Neural cell (in vitro differentiated cells): ENCODE data around the gene GFER. TPM values are rescaled to one million over a fixed set of nuclear protein-coding genes. Genes with fewer than 3 reads are reported as not detected.

ENCODE experiments used
- H2AFZ ChIP-seq: fragments of 200-600, 300-800 bp; sonication (generic), shearing (Covaris generic); 2 replicates; pipeline ENCODE4 v1.6.0; 2014; ENCODE audit warnings: low read depth, mild to moderate bottlenecking, antibody characterized with exemption, low read length, moderate library complexity
- H3F3A ChIP-seq: fragments of 200-600 bp; shearing (Covaris generic); 2 replicates; pipeline ENCODE4 v1.6.1; 2016; ENCODE audit warnings: mild to moderate bottlenecking, moderate library complexity, mixed read lengths, antibody characterized with exemption, low read length; ENCODE audit not compliant: insufficient read depth, poor library complexity, severe bottlenecking
- H3K27ac ChIP-seq: fragments of 200-600, 300-800 bp; sonication (generic), shearing (Covaris generic); 2 replicates; pipeline ENCODE4 v1.5.1; 2014; ENCODE audit warnings: mild to moderate bottlenecking, low read length, moderate library complexity
- H3K27me3 ChIP-seq: fragments of 300-800, 200-600 bp; sonication (generic), shearing (Covaris generic); 2 replicates; pipeline ENCODE4 v1.6.0; 2014; ENCODE audit warnings: mild to moderate bottlenecking, low read depth, low read length, moderate library complexity; ENCODE audit not compliant: insufficient read depth
- H3K36me3 ChIP-seq: fragments of 300-800, 200-600 bp; sonication (generic), shearing (Covaris generic); 2 replicates; pipeline ENCODE4 v1.5.1; 2014; ENCODE audit warnings: mild to moderate bottlenecking, antibody characterized with exemption, low read length, moderate library complexity; ENCODE audit not compliant: insufficient read depth
- H3K4me2 ChIP-seq: fragments of 300-800, 200-600 bp; sonication (generic), shearing (Covaris generic); 2 replicates; pipeline ENCODE4 v1.6.0; 2014; ENCODE audit warnings: mild to moderate bottlenecking, low read length
- H3K4me3 ChIP-seq: fragments of 300-800, 200-600 bp; sonication (generic), shearing (Covaris generic); 2 replicates; pipeline ENCODE4 v1.5.1; 2014; ENCODE audit warnings: mild to moderate bottlenecking, low read length, moderate library complexity
- H3K79me2 ChIP-seq: fragments of 200-600 bp; shearing (Covaris generic); replicated peaks from 2 replicates; pipeline ENCODE4 v1.6.0; 2014; ENCODE audit warnings: mild to moderate bottlenecking, low read length, moderate library complexity; ENCODE audit not compliant: insufficient read depth
- H3K9ac ChIP-seq: fragments of 300-800, 200-600 bp; sonication (generic), shearing (Covaris generic); 2 replicates; pipeline ENCODE4 v1.6.1; 2016; ENCODE audit warnings: mild to moderate bottlenecking, low read length, mixed read lengths
- H3K9me2 ChIP-seq: fragments of 200-600 bp; shearing (Covaris generic); 2 replicates; pipeline ENCODE4 v1.6.1; 2016; ENCODE audit warnings: mild to moderate bottlenecking, low read length, mixed read lengths; ENCODE audit not compliant: insufficient read depth
- H3K9me3 ChIP-seq: fragments of 200-600, 300-800 bp; sonication (generic), shearing (Covaris generic); 2 replicates; pipeline ENCODE4 v1.6.1; 2016; ENCODE audit warnings: mild to moderate bottlenecking, mixed run types, low read length, moderate library complexity, mixed read lengths
- H4K20me1 ChIP-seq: fragments of 200-600 bp; shearing (Covaris generic); 2 replicates; pipeline ENCODE4 v1.6.1; 2016; ENCODE audit warnings: mild to moderate bottlenecking, mixed run types; ENCODE audit not compliant: insufficient read depth
- EP300 ChIP-seq: fragments of 450-650 bp; conservative IDR thresholded peaks from 2 replicates; pipeline ENCODE4 v1.6.1; 2014; ENCODE audit warnings: antibody characterized with exemption, mild to moderate bottlenecking, moderate library complexity; ENCODE audit not compliant: poor library complexity, severe bottlenecking
- EZH2 ChIP-seq: fragments of 200-600, 300-800 bp; shearing (Covaris generic), sonication (generic); IDR thresholded peaks from 2 replicates; pipeline ENCODE4 v1.6.1; 2014; ENCODE audit warnings: antibody characterized with exemption, low read length, borderline replicate concordance, mild to moderate bottlenecking; ENCODE audit not compliant: insufficient read depth, poor library complexity, severe bottlenecking
- MXI1 ChIP-seq: fragments of 450-650 bp; conservative IDR thresholded peaks from 2 replicates; pipeline ENCODE4 v1.6.1; 2014; ENCODE audit warnings: antibody characterized with exemption, mild to moderate bottlenecking; ENCODE audit not compliant: poor library complexity, severe bottlenecking
- POLR2AphosphoS5 ChIP-seq: IDR thresholded peaks from 2 replicates; pipeline ENCODE4 v1.6.1; 2012
- RAD21 ChIP-seq: fragments of 450-650 bp; conservative IDR thresholded peaks from 2 replicates; pipeline ENCODE4 v1.6.1; 2014; ENCODE audit warnings: antibody characterized with exemption, mild to moderate bottlenecking, moderate library complexity
- SMC3 ChIP-seq: fragments of 450-650 bp; conservative IDR thresholded peaks from 2 replicates; pipeline ENCODE4 v1.6.1; 2014; ENCODE audit warnings: antibody characterized with exemption, mild to moderate bottlenecking, moderate library complexity; ENCODE audit not compliant: poor library complexity
- TAF1 ChIP-seq: IDR thresholded peaks from 2 replicates; pipeline ENCODE4 v1.6.1; 2012; ENCODE audit warnings: low read depth
- polyA plus RNA-seq: library from polyadenylated mRNA; depleted of rRNA; stranded (reverse); fragments of >200 nt; gene quantifications from 2 replicates; pipeline ENCODE4 v1.2.3, GENCODE V29; 2014
- TF ChIP-seq, protein P1 (sequence below): IDR thresholded peaks from 2 replicates; pipeline ENCODE4 v1.6.1; 2012; ENCODE audit warnings: borderline replicate concordance
- TF ChIP-seq, protein P2 (sequence below): fragments of 450-650 bp; IDR thresholded peaks from 2 replicates; pipeline ENCODE4 v1.5.1; 2014; ENCODE audit warnings: antibody characterized with exemption, mild to moderate bottlenecking, moderate library complexity; ENCODE audit not compliant: poor library complexity, severe bottlenecking

The GFER gene
- polyA plus RNA-seq, 1 donor from 2014 or later: 37.8 TPM

DNA sequence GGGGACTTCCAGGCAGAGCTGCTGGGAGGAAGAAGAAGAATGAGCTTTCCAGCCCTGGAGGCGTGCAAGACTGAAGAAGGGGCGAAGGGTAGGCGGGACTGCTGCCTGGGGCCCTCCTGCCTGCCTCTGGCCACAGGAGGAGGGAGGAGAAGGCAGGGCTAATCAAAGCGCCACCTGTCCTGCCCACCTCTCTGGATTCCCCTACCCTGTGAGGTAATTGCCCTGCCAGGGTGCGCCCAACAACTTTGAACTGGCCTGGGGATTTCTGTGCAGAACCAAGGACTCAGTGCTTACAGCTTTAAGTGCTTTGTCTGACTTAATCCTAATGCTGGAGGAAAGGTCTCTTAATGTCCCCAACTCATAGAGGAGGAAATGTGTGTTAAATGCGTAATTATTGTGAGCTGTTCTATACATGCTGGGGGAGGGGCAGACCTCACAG is 2.6 kb upstream of the GFER start, which contains the start of gene NOXO1:
Gene NOXO1 (minus strand): TSS at position 72 of the 439 bp plus-strand sequence. CDS start 290 bp downstream, outside the sequence.
- TF ChIP-seq RAD21: no peak
- TF ChIP-seq EZH2: no peak
- no peak for TF ChIP-seq MXI1
- TF ChIP-seq SMC3: no peak
- TF ChIP-seq, protein P1, sequence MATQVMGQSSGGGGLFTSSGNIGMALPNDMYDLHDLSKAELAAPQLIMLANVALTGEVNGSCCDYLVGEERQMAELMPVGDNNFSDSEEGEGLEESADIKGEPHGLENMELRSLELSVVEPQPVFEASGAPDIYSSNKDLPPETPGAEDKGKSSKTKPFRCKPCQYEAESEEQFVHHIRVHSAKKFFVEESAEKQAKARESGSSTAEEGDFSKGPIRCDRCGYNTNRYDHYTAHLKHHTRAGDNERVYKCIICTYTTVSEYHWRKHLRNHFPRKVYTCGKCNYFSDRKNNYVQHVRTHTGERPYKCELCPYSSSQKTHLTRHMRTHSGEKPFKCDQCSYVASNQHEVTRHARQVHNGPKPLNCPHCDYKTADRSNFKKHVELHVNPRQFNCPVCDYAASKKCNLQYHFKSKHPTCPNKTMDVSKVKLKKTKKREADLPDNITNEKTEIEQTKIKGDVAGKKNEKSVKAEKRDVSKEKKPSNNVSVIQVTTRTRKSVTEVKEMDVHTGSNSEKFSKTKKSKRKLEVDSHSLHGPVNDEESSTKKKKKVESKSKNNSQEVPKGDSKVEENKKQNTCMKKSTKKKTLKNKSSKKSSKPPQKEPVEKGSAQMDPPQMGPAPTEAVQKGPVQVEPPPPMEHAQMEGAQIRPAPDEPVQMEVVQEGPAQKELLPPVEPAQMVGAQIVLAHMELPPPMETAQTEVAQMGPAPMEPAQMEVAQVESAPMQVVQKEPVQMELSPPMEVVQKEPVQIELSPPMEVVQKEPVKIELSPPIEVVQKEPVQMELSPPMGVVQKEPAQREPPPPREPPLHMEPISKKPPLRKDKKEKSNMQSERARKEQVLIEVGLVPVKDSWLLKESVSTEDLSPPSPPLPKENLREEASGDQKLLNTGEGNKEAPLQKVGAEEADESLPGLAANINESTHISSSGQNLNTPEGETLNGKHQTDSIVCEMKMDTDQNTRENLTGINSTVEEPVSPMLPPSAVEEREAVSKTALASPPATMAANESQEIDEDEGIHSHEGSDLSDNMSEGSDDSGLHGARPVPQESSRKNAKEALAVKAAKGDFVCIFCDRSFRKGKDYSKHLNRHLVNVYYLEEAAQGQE: no peak
- TF ChIP-seq EP300: no peak
- TF ChIP-seq TAF1: no peak
- TF ChIP-seq, protein P2, sequence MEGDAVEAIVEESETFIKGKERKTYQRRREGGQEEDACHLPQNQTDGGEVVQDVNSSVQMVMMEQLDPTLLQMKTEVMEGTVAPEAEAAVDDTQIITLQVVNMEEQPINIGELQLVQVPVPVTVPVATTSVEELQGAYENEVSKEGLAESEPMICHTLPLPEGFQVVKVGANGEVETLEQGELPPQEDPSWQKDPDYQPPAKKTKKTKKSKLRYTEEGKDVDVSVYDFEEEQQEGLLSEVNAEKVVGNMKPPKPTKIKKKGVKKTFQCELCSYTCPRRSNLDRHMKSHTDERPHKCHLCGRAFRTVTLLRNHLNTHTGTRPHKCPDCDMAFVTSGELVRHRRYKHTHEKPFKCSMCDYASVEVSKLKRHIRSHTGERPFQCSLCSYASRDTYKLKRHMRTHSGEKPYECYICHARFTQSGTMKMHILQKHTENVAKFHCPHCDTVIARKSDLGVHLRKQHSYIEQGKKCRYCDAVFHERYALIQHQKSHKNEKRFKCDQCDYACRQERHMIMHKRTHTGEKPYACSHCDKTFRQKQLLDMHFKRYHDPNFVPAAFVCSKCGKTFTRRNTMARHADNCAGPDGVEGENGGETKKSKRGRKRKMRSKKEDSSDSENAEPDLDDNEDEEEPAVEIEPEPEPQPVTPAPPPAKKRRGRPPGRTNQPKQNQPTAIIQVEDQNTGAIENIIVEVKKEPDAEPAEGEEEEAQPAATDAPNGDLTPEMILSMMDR: no peak
- no peak for TF ChIP-seq POLR2AphosphoS5
- no peak within 1 kb of the TSS for H2AFZ ChIP-seq
- H3K9ac ChIP-seq: no peak within 1 kb of the TSS
- H3F3A ChIP-seq: no peaks in the 10 kb centered on the region
- no peak within 1 kb of the TSS for H3K4me3 ChIP-seq
- H3K36me3 ChIP-seq: no peaks in the 10 kb centered on the region
- H3K4me2 ChIP-seq: no peak within 1 kb of the TSS
- H3K79me2 ChIP-seq: no peaks in the 10 kb centered on the region
- H4K20me1 ChIP-seq: no peaks in the 10 kb centered on the region
- peaks cover 29% of the 10 kb centered on the region for H3K27me3 ChIP-seq
- H3K9me3 ChIP-seq: no peaks in the 10 kb centered on the region
- H3K27ac ChIP-seq: no peak within 1 kb of the TSS
- no peaks in the 10 kb centered on the region for H3K9me2 ChIP-seq

DNA sequence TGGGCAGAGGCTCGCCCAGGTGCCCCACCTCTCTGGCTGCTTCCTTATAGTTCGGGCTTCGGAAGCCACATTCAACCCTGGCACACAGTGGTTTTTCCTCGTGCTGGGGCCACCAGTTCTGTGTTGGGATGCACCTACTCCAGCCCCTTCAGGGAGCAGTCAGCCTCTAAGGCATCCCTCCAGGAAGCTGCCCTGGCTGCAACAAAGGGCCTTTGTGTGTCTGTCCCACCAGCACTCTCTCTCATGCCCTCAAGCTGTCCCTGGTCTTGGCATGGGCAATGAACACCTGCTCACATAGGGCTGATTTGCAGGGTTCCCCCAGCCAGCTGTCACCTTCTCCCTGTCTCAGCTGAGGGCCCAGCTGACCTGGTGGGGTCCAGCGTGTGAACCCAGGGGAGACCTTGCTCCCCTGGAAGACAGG is 2.0 kb upstream of the GFER start:
- H4K20me1 ChIP-seq: no peaks in the 10 kb centered on the region
- no peaks in the 10 kb centered on the region for H3K9me2 ChIP-seq
- H3K27me3 ChIP-seq: peaks cover 29% of the 10 kb centered on the region
- no peak for TF ChIP-seq MXI1
- no peak overlapping the region for H3K4me2 ChIP-seq
- H3K36me3 ChIP-seq: no peaks in the 10 kb centered on the region
- no peak overlapping the region for H2AFZ ChIP-seq
- H3K9ac ChIP-seq: no peak overlapping the region
- no peak overlapping the region for H3K4me3 ChIP-seq
- no peaks in the 10 kb centered on the region for H3K9me3 ChIP-seq
- no peaks in the 10 kb centered on the region for H3K79me2 ChIP-seq
- H3K27ac ChIP-seq: no peak overlapping the region
- no peaks in the 10 kb centered on the region for H3F3A ChIP-seq
